CD4-positive, alpha-beta T cell treated with Interleukin-4 for 4 hours (primary cell): Measurements from ENCODE around the gene MAP2K6.

Experiments
- DNase-seq: peaks from one replicate; pipeline ENCODE4 v3.0.0-alpha.2; 2020

The MAP2K6 gene

GRCh38 chr17:69414408-69415274, at the start of gene MAP2K6:
MAP2K6 (plus strand) TSS chr17:69414697; CDS start chr17:69414985, 288 bp downstream.
- DNase-seq: peak; percentile 82

DNA sequence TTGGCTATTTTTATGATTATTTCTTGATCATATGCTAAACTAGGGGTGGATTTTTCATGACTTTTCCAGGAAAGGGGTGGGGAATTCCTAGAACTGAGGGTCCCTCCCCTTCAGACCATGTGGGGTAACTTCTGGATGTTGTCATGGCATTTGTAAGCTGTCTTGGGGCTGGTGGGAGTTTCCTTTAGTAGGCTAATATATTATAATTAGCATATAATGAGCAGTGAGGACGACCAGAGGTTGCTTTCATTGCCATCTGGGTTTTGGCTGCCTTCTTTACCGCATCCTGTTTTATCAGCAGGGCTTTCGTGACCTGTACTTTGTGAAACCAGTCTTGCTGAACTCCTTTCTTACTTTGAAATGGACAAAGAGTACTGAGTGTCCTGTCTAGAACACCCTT, 47.2 kb upstream of the MAP2K6 start:
- no peak for DNase-seq

DNA sequence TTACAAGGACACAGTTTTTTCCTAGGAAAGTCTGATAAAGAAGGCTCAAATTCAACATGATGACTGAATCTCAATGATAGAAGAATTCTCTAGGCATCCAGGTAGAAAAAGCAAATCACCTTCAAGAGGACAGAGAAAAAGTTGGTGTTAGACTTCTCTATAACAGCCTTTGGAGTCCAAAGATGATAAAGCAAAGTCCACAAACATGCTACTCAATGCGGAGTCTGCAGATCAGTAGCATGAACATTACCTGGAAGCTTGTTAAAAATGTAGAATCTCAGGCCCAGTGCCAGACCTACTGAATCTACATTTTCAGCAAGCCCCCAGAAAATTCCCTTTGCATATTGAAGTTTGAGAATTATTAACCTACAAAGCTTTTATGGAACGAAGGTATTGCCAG, 41.4 kb upstream of the MAP2K6 start:
- DNase-seq: no peak

- no peak for DNase-seq
Measured at GRCh38 chr17:69375229-69375628, 39.3 kb upstream of the MAP2K6 start.

GRCh38 chr17:69388822-69389442, 25.6 kb upstream of the MAP2K6 start:
- DNase-seq: no peak

DNA sequence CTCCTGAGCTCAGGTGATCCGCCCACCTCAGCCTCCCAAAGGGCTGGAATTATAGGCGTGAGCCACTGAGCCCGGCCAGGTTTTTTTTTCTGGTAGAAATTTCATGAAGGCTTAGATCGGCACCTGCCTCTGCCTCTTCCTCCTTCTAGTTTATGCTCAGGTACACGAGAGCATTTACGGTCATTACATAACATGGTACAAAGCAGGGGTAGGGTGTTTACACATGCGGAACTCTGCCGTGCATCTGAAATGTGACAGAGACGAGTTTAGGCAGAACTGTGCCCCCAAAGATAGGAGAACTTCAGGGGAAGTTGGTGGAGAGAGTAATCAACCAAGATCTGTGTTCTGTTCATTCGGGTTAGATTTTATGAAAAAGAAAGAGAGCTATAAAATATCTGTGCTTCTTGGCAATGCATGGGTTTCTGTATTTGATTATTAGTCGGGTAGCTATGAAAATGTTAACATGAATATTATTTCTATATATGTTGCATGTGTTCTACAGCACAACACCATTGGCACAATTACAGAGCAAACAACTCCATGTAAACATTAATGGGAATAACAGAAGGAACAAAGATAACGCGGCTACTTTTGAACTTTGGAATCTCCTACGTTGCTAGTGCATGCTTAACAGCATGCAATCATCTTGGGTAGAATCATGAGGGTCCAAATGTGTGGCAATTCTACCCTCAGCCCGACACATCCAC, 23.5 kb upstream of the MAP2K6 start:
- no peak for DNase-seq

DNA sequence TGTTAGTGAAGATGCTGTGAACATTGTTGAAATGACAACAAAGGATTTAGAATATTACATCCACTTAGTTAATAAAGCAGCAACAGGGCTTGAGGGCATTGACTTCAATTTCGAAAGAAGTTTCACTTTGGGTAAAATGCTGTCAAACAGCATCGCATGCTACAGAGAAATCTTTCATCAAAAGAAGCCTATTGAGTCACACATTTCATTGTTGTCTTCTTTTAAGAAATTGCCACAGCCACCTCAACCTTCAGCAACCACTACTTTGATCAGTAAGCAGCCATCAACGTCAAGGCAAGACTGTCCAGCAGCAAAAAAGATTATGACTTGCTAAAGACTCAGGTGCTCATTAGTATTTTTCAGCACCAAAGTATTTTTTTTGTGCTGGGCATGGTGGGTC, 13.2 kb upstream of the MAP2K6 start:
- DNase-seq: no peak

DNA sequence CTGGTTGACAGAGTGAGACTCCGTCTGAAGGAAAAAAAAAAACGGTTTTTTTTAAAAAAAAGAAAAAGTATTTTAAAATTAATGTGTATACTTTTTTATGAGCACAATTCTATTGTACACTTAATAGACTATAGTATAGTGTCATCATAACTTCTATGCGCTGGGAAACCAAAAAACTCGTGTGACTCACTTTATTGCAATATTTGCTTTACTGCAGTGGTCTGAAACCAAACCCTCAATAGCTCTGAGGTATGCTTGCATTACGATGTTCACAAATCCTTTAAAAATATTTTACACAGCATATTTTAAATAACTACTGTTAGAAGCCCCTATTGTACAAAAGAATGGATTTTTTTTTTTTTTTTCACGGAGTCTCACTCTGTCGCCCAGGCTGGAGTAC, 12.4 kb upstream of the MAP2K6 start:
- no peak for DNase-seq

DNA sequence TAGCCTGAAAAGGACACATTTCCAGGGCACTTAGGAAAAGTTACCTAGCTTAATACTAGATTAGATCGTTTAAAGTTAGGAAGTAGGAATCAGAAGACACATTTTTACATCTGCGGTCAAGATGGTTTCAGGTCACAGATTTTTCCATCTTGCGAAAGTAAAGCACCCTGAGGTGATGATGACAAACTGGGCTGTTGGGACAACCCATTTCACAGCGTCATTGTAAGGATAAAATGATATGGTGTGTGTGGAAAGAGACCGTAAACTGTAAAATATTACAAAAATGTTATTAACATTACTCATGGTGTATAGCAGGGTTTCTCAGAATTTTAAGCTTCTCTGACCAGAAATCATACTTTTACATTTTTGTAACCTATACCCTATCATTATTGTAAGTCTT, 10.1 kb upstream of the MAP2K6 start:
- DNase-seq: no peak

GRCh38 chr17:69405096-69405495, 9.4 kb upstream of the MAP2K6 start:
- no peak for DNase-seq

- no peak for DNase-seq
Measured at GRCh38 chr17:69406941-69407340, 7.6 kb upstream of the MAP2K6 start.

DNA sequence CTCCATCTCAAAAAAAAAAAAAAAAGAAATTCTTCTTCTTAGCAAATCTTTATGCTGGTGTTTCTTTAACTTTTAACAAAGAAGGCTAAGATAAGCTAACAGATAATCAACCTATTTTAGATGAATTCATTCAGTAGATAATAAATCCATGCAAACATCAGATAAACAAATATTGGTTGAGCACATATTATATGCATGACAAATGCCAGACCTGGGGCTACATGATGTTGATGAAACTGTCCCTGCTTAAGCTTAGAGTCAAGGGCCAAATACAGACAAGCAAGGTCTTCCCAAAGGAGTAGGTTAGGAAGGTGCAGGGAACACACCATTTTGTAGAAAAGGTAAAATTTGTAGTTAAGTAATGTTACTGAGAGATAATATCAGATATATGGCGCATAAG, 6.7 kb upstream of the MAP2K6 start:
- DNase-seq: no peak

DNA sequence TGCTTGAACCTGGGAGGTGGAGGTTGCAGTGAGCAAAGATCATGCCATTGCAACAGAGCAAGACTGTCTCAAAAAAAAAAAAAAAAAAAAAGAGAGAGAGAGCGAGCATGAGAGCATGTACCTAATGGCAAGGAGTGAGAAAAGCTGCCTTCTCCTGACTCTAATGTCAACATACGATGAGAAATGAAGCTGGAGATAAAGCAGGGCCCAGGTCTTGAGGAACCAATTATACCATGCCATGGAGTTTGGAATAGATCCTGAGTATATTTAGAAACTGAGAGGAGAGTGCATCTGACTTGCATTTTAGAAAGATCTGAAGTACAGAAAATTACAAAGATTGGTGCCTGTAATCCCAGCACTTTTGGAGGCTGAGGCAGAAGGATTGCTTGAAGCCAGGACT, 3.8 kb upstream of the MAP2K6 start:
- no peak for DNase-seq

DNA sequence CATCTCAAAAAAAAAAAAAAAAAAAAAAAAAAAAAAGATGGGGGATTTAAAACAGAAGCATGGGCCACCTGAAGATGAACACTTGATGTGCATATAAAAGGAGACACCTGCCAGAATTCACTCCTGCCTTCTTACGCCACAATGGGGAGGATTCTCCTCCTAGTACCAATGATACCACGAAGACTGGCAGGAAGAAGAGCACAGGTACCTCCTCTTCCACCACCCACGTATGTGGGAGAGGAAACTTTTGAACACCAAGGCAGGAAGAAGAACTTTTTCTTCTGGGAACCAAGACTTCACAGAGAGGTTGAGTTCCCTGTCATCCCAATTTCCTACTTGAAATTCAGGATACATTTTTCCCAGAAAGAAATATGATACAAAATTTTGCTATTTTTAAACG, 2.7 kb upstream of the MAP2K6 start:
- no peak for DNase-seq

DNA sequence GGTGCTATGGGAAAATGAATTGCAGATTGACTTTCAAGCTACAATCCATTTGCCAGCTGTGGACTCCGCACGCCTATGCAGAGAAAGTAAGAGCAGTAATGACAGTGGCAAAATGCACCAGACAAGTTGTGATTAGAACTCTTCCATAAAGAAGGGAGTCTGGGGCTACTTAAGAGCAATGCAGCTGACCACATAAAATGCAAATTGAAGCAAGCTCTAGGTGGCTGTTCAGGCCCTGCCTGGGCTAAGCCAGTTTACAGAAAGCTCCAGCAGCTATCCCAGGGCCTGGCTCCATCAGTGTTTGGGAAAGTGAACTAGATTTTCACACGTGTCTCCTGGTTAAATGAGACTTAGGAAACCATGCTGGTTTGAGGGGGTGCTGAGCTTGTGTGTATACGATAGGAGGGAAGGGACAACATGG, 2.2 kb upstream of the MAP2K6 start:
- no peak for DNase-seq

- no peak for DNase-seq
Measured at GRCh38 chr17:69415431-69415830, 934 bp downstream of the MAP2K6 start.

DNA sequence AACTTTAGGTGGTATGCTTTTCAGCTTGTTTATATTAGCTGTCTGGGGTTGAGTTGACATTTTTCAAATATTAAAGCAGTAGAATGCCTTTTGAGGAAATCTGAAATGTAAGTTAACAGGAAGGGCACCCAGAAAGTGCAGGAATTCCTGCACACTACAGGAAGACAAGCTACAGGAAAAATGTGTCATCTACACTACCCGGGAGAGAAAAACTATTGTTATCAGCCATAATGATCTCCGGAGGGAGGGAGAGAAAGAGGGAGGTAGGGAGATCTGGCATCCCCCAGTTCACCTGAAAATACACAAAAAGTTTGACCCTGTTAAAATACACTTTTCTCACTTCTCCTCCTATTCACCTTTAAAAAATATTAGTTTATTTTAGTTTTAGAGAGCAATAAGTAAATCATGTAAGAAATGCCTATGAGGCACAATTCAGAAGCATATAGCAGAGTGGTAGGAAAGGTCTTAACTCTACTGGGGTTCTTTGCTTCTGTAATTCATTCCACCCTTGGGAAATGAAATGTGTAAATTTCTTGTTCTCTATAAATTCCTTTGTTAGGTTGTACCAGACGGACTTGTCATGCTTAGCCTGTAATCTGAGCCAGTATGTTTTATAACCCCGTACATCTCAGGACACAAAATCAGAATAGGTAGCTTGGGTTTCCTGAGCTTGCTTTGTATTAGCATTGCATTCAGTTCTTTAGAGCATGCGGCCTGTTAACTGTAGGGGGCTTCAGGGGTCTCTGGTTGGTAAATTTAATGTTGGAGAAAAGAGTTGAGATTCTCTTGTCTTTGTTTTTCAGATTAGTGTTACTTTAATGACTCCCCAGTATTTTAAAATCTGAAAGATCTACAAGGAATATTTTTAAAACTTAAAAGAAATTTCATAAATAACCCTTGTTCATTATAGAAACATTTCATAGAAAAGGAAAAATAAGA, 3.3 kb downstream of the MAP2K6 start:
- no peak for DNase-seq

GRCh38 chr17:69418535-69418934, 4.0 kb downstream of the MAP2K6 start:
- DNase-seq: no peak

DNA sequence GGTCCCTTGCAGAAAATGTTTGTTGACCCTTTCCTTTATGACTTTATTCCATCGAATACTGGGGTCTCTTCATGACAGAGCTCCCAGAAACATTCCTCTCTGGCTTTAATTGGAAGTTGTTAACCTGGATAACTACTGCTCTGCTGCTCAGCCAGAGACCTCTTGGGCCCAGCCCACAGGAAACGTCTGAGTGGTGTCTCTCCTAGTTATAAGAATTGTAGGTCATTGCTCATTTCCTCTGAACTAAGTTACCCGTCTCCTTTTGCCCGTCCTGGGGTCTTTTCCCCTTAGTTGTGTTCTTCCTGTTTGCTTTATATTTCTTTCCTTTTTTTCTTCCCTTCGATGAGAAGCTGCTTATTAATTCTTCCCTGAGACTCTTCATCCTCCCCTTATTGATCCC, 9.0 kb downstream of the MAP2K6 start:
- DNase-seq: no peak

DNA sequence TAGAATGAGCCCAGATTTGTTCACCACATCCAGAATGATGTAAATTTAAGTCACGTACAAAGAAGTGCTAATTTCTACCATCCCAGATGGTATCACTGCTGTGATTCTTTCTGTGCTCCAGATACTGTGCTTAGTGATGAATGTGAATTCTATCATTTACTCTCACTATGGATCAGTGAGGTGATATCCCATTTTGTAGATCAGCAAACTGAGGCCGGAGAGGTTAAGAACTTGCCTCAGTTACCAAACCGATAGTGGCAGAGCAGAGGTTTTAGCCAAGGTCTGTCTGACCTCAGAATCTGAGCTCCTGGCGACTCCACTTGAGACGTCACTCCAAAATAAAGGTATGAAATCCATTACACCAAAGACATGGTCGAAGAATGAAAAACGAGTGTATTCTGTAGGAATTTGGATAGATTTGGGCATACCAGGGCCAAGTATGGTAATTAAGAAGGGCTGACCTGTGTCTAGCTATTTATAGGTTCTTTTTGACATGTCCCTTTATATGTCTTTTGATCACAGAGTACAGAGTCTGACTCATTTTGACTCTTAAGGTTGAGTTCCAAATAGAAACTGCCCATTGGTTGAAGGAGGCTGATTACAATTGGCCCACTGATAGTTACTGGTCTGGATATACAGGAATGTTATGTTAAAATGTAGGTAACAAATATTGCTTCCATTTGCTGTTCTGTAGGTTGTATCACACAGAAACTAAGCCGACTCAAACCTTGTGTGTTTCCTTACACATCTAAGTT, 10.0 kb downstream of the MAP2K6 start:
- DNase-seq: no peak

GRCh38 chr17:69425978-69426377, 11.5 kb downstream of the MAP2K6 start:
- no peak for DNase-seq
